Measurements from ENCODE around the gene KIAA0753.

- TF ChIP-seq, protein P1, sequence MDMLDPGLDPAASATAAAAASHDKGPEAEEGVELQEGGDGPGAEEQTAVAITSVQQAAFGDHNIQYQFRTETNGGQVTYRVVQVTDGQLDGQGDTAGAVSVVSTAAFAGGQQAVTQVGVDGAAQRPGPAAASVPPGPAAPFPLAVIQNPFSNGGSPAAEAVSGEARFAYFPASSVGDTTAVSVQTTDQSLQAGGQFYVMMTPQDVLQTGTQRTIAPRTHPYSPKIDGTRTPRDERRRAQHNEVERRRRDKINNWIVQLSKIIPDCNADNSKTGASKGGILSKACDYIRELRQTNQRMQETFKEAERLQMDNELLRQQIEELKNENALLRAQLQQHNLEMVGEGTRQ (IDR thresholded peaks at IDR 0.05; ENCODE audit: borderline replicate concordance, low read depth, low read length) = no peak
- TF ChIP-seq TCF7 (IDR thresholded peaks at IDR 0.05; ENCODE audit: borderline replicate concordance) = no peak
- TF ChIP-seq GATAD2B (conservative IDR thresholded peaks at IDR 0.05; ENCODE audit: low read depth) = no peak
- no peak for TF ChIP-seq PKNOX1 (IDR thresholded peaks at IDR 0.05)
- no peak for TF ChIP-seq POLR2A (IDR thresholded peaks at IDR 0.05; ENCODE audit: low read depth, low read length)
- TF ChIP-seq RFX5 (IDR thresholded peaks at IDR 0.05; ENCODE audit: low read depth, low read length) = no peak
- TF ChIP-seq SMAD1 (IDR thresholded peaks at IDR 0.05; ENCODE audit: low read depth, partially characterized antibody) = no peak
- no peak for TF ChIP-seq NBN (IDR thresholded peaks at IDR 0.05)
- TF ChIP-seq, protein P2, sequence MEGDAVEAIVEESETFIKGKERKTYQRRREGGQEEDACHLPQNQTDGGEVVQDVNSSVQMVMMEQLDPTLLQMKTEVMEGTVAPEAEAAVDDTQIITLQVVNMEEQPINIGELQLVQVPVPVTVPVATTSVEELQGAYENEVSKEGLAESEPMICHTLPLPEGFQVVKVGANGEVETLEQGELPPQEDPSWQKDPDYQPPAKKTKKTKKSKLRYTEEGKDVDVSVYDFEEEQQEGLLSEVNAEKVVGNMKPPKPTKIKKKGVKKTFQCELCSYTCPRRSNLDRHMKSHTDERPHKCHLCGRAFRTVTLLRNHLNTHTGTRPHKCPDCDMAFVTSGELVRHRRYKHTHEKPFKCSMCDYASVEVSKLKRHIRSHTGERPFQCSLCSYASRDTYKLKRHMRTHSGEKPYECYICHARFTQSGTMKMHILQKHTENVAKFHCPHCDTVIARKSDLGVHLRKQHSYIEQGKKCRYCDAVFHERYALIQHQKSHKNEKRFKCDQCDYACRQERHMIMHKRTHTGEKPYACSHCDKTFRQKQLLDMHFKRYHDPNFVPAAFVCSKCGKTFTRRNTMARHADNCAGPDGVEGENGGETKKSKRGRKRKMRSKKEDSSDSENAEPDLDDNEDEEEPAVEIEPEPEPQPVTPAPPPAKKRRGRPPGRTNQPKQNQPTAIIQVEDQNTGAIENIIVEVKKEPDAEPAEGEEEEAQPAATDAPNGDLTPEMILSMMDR (IDR thresholded peaks at IDR 0.05 in 2 of 3, conservative IDR thresholded peaks at IDR 0.05 in 1 of 3; ENCODE audit: control insufficient read depth in 2 of 3, extremely low read depth in 1 of 3, insufficient read depth in 1 of 3, low read depth in 3 of 3, low read length in 3 of 3) = no peak
- TF ChIP-seq NRF1 (conservative IDR thresholded peaks at IDR 0.05; ENCODE audit: low read depth, low read length) = no peak
- no peak for TF ChIP-seq ZNF207 (IDR thresholded peaks at IDR 0.05; ENCODE audit: borderline replicate concordance)
- TF ChIP-seq, protein P3, sequence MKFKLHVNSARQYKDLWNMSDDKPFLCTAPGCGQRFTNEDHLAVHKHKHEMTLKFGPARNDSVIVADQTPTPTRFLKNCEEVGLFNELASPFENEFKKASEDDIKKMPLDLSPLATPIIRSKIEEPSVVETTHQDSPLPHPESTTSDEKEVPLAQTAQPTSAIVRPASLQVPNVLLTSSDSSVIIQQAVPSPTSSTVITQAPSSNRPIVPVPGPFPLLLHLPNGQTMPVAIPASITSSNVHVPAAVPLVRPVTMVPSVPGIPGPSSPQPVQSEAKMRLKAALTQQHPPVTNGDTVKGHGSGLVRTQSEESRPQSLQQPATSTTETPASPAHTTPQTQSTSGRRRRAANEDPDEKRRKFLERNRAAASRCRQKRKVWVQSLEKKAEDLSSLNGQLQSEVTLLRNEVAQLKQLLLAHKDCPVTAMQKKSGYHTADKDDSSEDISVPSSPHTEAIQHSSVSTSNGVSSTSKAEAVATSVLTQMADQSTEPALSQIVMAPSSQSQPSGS (IDR thresholded peaks at IDR 0.05; ENCODE audit: low read length) = no peak
- no peak for TF ChIP-seq ZNF24 (IDR thresholded peaks at IDR 0.05)
- TF ChIP-seq IRF3 (IDR thresholded peaks at IDR 0.05) = no peak
These were observed 35.4 kb downstream of the KIAA0753 start for GRCh38 chr17:6605142-6605541.
